Cerebellar cortex (tissue), 1 donor: Measurements from ENCODE around the gene TXK.
A peak's percentile ranks its signal among the peaks of the same experiment; 100 is the strongest.

ENCODE experiments used
- DNase-seq: peaks from one replicate; pipeline ENCODE4 v3.0.0-alpha.2; 2015; ENCODE audit warnings: low spot score

The TXK gene

DNA sequence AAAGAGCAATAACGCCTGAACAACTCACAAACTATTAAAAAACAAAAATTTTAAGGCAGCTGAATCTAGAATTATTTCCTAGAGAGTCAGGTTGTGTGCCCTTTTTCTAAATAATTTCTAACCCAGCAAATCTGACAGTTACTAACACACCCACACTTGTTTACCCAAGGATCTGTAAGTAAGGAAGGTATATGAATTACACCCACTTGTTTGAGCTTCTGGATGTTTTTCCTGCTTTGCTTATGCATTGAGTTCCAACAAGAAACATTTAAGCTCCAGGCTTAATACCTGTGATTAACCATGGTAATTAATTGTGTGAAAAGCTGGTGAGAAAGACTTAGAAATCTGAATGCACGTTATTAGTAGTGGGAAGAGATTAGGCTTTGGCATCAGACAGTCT is 115.9 kb downstream of the TXK start:
- no peak for DNase-seq

DNA sequence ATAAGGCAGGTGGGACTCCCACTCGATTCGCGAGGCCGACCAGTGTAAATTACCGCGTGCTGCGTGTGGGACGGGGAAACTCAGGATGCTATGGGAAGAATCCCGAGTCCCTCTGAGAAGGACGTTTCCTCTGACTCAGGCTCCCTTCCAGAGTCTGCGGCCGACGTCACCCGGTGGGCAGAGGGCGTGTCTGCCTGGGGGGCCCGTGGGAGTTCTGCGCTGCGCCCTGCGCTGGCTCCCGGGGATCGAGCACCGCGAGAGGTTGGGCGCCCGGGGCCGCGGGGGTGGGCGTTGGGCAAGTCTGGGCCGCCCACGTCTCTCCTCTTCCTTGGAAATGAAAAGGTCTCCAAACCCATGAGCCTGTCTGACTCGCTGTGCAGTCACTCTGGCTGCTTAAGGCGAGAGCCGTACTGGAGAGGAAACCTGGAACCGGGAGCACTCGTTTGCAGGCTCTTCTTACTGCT is 116.9 kb downstream of the TXK start:
- peak; percentile 20 for DNase-seq
